H1 (cell line): Measurements from ENCODE around the gene TAGLN2. TPM values are rescaled to one million over a fixed set of nuclear protein-coding genes. Genes with fewer than 3 reads are reported as not detected.

Experiments
- CTCF ChIA-PET: fragments of 300-600 bp; sonication (Branson Sonifier 250); formaldehyde crosslinking; loops from one replicate; lab custom pipeline; 2021; ENCODE audit not compliant: partially characterized antibody; lab: Charles Lee
- POLR2A ChIA-PET: fragments of 300-600 bp; sonication (Branson Sonifier 250); formaldehyde crosslinking; loops from one replicate; lab custom pipeline; 2021; ENCODE audit warnings: inconsistent platforms; ENCODE audit not compliant: partially characterized antibody; lab: Charles Lee
- DNase-seq, 2 experiments: peaks; one replicate each; pipeline versions ENCODE4 v3.0.0 to v3.0.0-alpha.2; 2010 to 2022; ENCODE audit warnings: low spot score in 2 of 2, low read depth in 1 of 2, mixed read lengths in 1 of 2
- FAIRE-seq: peaks from 2 replicates; lab custom pipeline; 2011; peaks lifted over from hg19 to GRCh38; lab: Jason Lieb, UNC
- H2AFZ ChIP-seq: 2 replicates; pipeline ENCODE4 v1.8.1; 2012; ENCODE audit warnings: low read length, inconsistent platforms
- H2AK5ac ChIP-seq: 2 replicates; pipeline ENCODE4 v1.6.1; 2013; ENCODE audit warnings: low read depth, low read length
- H2BK120ac ChIP-seq: replicated peaks from 2 replicates; pipeline ENCODE3; 2013; ENCODE audit warnings: low read depth, low read length, inconsistent platforms
- H2BK12ac ChIP-seq: 2 replicates; pipeline ENCODE4 v1.6.1; 2013; ENCODE audit warnings: low read depth, low read length
- H2BK15ac ChIP-seq: 2 replicates; pipeline ENCODE4 v1.6.1; 2013; ENCODE audit warnings: low read length
- H2BK20ac ChIP-seq: 2 replicates; pipeline ENCODE4 v1.6.1; 2013; ENCODE audit warnings: low read length
- H2BK5ac ChIP-seq: 2 replicates; pipeline ENCODE4 v1.6.1; 2013; ENCODE audit warnings: low read depth, low read length
- H3K14ac ChIP-seq: 2 replicates; pipeline ENCODE4 v1.6.1; 2013; ENCODE audit warnings: inconsistent platforms; ENCODE audit not compliant: insufficient read length
- H3K18ac ChIP-seq: 2 replicates; pipeline ENCODE4 v1.6.1; 2013; ENCODE audit warnings: low read length; ENCODE audit errors: extremely low read depth
- H3K23ac ChIP-seq: 2 replicates; pipeline ENCODE4 v1.6.1; 2013; ENCODE audit warnings: inconsistent platforms; ENCODE audit not compliant: insufficient read length
- H3K23me2 ChIP-seq: 2 replicates; pipeline ENCODE4 v1.6.1; 2013; ENCODE audit warnings: low read depth, low read length
- H3K27ac ChIP-seq: 2 replicates; pipeline ENCODE4 v1.6.1; 2011; ENCODE audit warnings: low read depth, low read length, inconsistent platforms
- H3K27me3 ChIP-seq, 4 experiments: replicated peaks in 1 of 4; 1 replicate in 1 of 4; 2 replicates in 3 of 4; pipeline versions ENCODE4 v1.6.1 to v1.8.1; 2011 to 2013; ENCODE audit warnings: low read length in 3 of 4, mild to moderate bottlenecking in 3 of 4, inconsistent platforms in 2 of 4, mixed read lengths in 2 of 4, moderate library complexity in 1 of 4; ENCODE audit not compliant: control insufficient read depth in 3 of 4, insufficient read depth in 3 of 4; ENCODE audit errors: extremely low read depth in 1 of 4
- H3K36me3 ChIP-seq, 4 experiments: 2 replicates each; pipeline versions ENCODE4 v1.6.1 to v1.8.1; 2011 to 2013; ENCODE audit warnings: mild to moderate bottlenecking in 4 of 4, low read length in 3 of 4, moderate library complexity in 2 of 4, control low read depth in 1 of 4, inconsistent platforms in 1 of 4; ENCODE audit not compliant: insufficient read depth in 4 of 4, control insufficient read depth in 2 of 4
- H3K4ac ChIP-seq: replicated peaks from 2 replicates; pipeline ENCODE3; 2013; ENCODE audit warnings: low read length, low read depth, mixed read lengths, inconsistent platforms; ENCODE audit not compliant: insufficient read length
- H3K4me1 ChIP-seq, 4 experiments: replicated peaks in 1 of 4; 1 replicate in 1 of 4; 2 replicates in 3 of 4; pipeline versions ENCODE4 v1.6.1 to v1.8.1; 2011 to 2013; ENCODE audit warnings: low read length in 3 of 4, inconsistent platforms in 2 of 4, mixed read lengths in 1 of 4; ENCODE audit not compliant: insufficient read depth in 4 of 4, control insufficient read depth in 3 of 4
- H3K4me2 ChIP-seq, 2 experiments: 2 replicates each; pipeline versions ENCODE4 v1.6.1 to v1.8.1; 2011 to 2013; ENCODE audit warnings: low read depth in 2 of 2, low read length in 2 of 2, control low read depth in 1 of 2, inconsistent platforms in 1 of 2, mild to moderate bottlenecking in 1 of 2; ENCODE audit not compliant: insufficient read depth in 1 of 2
- H3K4me3 ChIP-seq, 4 experiments: fragments of 200-600, 300-600 bp in 1 of 4; sonication (generic), shearing (Covaris generic), sonication (Bioruptor Twin) in 1 of 4; 2 replicates each; pipeline versions ENCODE4 v1.5.1 to v1.8.1; 2011 to 2016; ENCODE audit warnings: low read length in 4 of 4, low read depth in 3 of 4, control low read depth in 2 of 4, inconsistent platforms in 2 of 4, mild to moderate bottlenecking in 2 of 4, mixed read lengths in 1 of 4, moderate library complexity in 1 of 4; ENCODE audit not compliant: insufficient read depth in 2 of 4; ENCODE audit errors: extremely low read depth in 1 of 4
- H3K56ac ChIP-seq: replicated peaks from 2 replicates; pipeline ENCODE3; 2013; ENCODE audit warnings: low read depth, mild to moderate bottlenecking, mixed read lengths, low read length, inconsistent platforms; ENCODE audit not compliant: insufficient read length
- H3K79me1 ChIP-seq: 2 replicates; pipeline ENCODE4 v1.6.1; 2013; ENCODE audit warnings: low read depth, low read length, control low read depth
- H3K79me2 ChIP-seq, 2 experiments: 2 replicates each; pipeline versions ENCODE4 v1.6.1 to v1.8.1; 2012 to 2013; ENCODE audit warnings: low read length in 2 of 2, mild to moderate bottlenecking in 2 of 2, inconsistent platforms in 1 of 2; ENCODE audit not compliant: insufficient read depth in 2 of 2, control insufficient read depth in 1 of 2
- H3K9ac ChIP-seq, 4 experiments: replicated peaks in 1 of 4; 1 replicate in 1 of 4; 2 replicates in 3 of 4; pipeline versions ENCODE4 v1.6.1 to v1.8.1; 2011 to 2013; ENCODE audit warnings: low read depth in 3 of 4, low read length in 3 of 4, control low read depth in 2 of 4, mild to moderate bottlenecking in 2 of 4, moderate library complexity in 2 of 4, inconsistent platforms in 1 of 4; ENCODE audit errors: extremely low read depth in 1 of 4
- H3K9me3 ChIP-seq, 2 experiments: 2 replicates each; pipeline versions ENCODE4 v1.6.1 to v1.8.1; 2012 to 2013; ENCODE audit warnings: mild to moderate bottlenecking in 2 of 2, moderate library complexity in 2 of 2, control low read depth in 1 of 2, inconsistent platforms in 1 of 2, low read depth in 1 of 2, low read length in 1 of 2, mixed read lengths in 1 of 2; ENCODE audit not compliant: insufficient read depth in 2 of 2
- H4K20me1 ChIP-seq, 2 experiments: replicated peaks in 1 of 2; 2 replicates each; pipeline versions ENCODE3 to v1.8.1; 2011 to 2013; ENCODE audit warnings: inconsistent platforms in 2 of 2, low read length in 2 of 2, mild to moderate bottlenecking in 1 of 2; ENCODE audit not compliant: insufficient read depth in 2 of 2, control insufficient read depth in 1 of 2
- H4K5ac ChIP-seq: 2 replicates; pipeline ENCODE4 v1.6.1; 2013; ENCODE audit warnings: low read length, low read depth, mixed read lengths, inconsistent platforms; ENCODE audit not compliant: insufficient read length
- H4K8ac ChIP-seq: 2 replicates; pipeline ENCODE4 v1.8.0; 2013; ENCODE audit warnings: mild to moderate bottlenecking, moderate library complexity, low read length, inconsistent platforms; ENCODE audit not compliant: insufficient read depth; ENCODE audit errors: extremely low read depth
- H4K91ac ChIP-seq: replicated peaks from 2 replicates; pipeline ENCODE3; 2013; ENCODE audit warnings: low read length, mixed read lengths, inconsistent platforms; ENCODE audit not compliant: insufficient read length
- ATF3 ChIP-seq: IDR thresholded peaks from 2 replicates; pipeline ENCODE4 v1.6.1; 2011; ENCODE audit warnings: low read depth, mild to moderate bottlenecking, low read length; ENCODE audit not compliant: insufficient read depth
- BACH1 ChIP-seq: IDR thresholded peaks from 2 replicates; pipeline ENCODE4 v1.6.1; 2012; ENCODE audit warnings: low read length, improper control_type of control experiment
- CREB1 ChIP-seq: IDR thresholded peaks from 2 replicates; pipeline ENCODE4 v1.6.1; 2012; ENCODE audit warnings: inconsistent platforms
- CTCF ChIP-seq, 3 experiments: IDR thresholded peaks; 1 replicate in 2 of 3; 2 replicates in 1 of 3; pipeline versions ENCODE4 v1.5.1 to v1.6.1; 2011; ENCODE audit warnings: low read length in 3 of 3, mild to moderate bottlenecking in 3 of 3, inconsistent platforms in 2 of 3, low read depth in 1 of 3, moderate library complexity in 1 of 3; ENCODE audit not compliant: insufficient read depth in 1 of 3; ENCODE audit errors: control extremely low read depth in 1 of 3
- MAX ChIP-seq: IDR thresholded peaks from 2 replicates; pipeline ENCODE4 v1.6.1; 2012; ENCODE audit warnings: inconsistent platforms
- SRF ChIP-seq: IDR thresholded peaks from 2 replicates; pipeline ENCODE4 v1.6.1; 2011; ENCODE audit warnings: mild to moderate bottlenecking, low read depth, low read length, moderate library complexity
- SUZ12 ChIP-seq: fragments of 200-600 bp; sonication (generic); IDR thresholded peaks from 2 replicates; pipeline ENCODE4 v1.6.1; 2012; ENCODE audit warnings: mild to moderate bottlenecking, inconsistent platforms, low read length, moderate library complexity, mixed read lengths
- YY1 ChIP-seq: IDR thresholded peaks from 2 replicates; pipeline ENCODE4 v1.6.1; 2011; ENCODE audit warnings: low read depth, mild to moderate bottlenecking, low read length
- WGBS, 2 experiments: shearing (Covaris generic) in 1 of 2; methylation state at CpG; one replicate each; pipeline versions ENCODE4 v1.1.6 to v1.1.7; 2013 to 2015; ENCODE audit warnings: low lambda C conversion rate in 2 of 2, mixed read lengths in 2 of 2, inconsistent platforms in 1 of 2, low coverage in 1 of 2, missing lambda C conversion rate in 1 of 2; ENCODE audit not compliant: insufficient replicate concordance in 2 of 2, insufficient coverage in 1 of 2, insufficient read length in 1 of 2; ENCODE audit errors: extremely low coverage in 1 of 2, missing lambda C conversion rate in 1 of 2; 5-methylcytosine and 5-hydroxymethylcytosine counted together
- polyA plus RNA-seq, 7 experiments: library from polyadenylated mRNA; depleted of rRNA in 3 of 7; stranded (reverse) in 5 of 7; unstranded in 2 of 7; fragments of >200 nt in 5 of 7; fragments of 200-250 nt in 2 of 7; gene quantifications; 1 replicate in 5 of 7; 2 replicates in 1 of 7; 4 replicates in 1 of 7; pipeline versions ENCODE4 v1.2.1 to v1.2.3, GENCODE V29; 2011 to 2013; ENCODE audit warnings: missing spikeins in 2 of 7, mixed read lengths in 2 of 7
- total RNA-seq: library from RNA; stranded (reverse); fragmentation: NEBNext Ultra II Directional; extraction: Animal tissue kit (Norgen Biotek cat#: 25700); gene quantifications from 2 replicates; pipeline ENCODE4 v1.2.1, GENCODE V29; 2021

The TAGLN2 gene
- total and polyA plus RNA-seq, 2 of the 8 experiments (the other 6 are each of a cell fraction or from before 2014, with no cell fraction given): 93.0 to 114 TPM

- no peak overlapping the region for H3K27ac ChIP-seq
- no peak overlapping the region for H2BK20ac ChIP-seq
- no peaks in the 10 kb centered on the region for H3K27me3 ChIP-seq
- no peak overlapping the region for H3K23ac ChIP-seq
- H2BK120ac ChIP-seq: no peak overlapping the region
- FAIRE-seq (peak; percentile 86), DNase-seq (peak; percentile 66 to 77)
- no peaks in the 10 kb centered on the region for H3K4me1 ChIP-seq
- WGBS, 2 experiments: 54% methylated on average over 7 of the region's 7 CpGs; no CpG with 5 or more reads in 1 of the 2 experiments
- H3K9me3 ChIP-seq: no peaks in the 10 kb centered on the region
- no peak overlapping the region for H2BK12ac ChIP-seq
- no peak overlapping the region for H4K91ac ChIP-seq
- H3K36me3 ChIP-seq: no peaks in the 10 kb centered on the region
- H3K79me1 ChIP-seq: no peaks in the 10 kb centered on the region
- H3K23me2 ChIP-seq: no peaks in the 10 kb centered on the region
- H2AK5ac ChIP-seq: no peak overlapping the region
- H3K56ac ChIP-seq: no peak overlapping the region
- no peak overlapping the region for H3K18ac ChIP-seq
- no peak overlapping the region for H3K4ac ChIP-seq
- no peak overlapping the region for H4K5ac ChIP-seq
- no peak overlapping the region for H2BK15ac ChIP-seq
- H4K20me1 ChIP-seq: no peaks in the 10 kb centered on the region
- no peak overlapping the region for H3K14ac ChIP-seq
- H3K79me2 ChIP-seq: no peaks in the 10 kb centered on the region
- no peak overlapping the region for H3K9ac ChIP-seq
- POLR2A ChIA-PET: interaction anchor here (1.4 to 2.6 kb wide), 3 partner anchors 87 to 110 kb away, joined by 3 to 10 read pairs (median 4); partner anchors contain the start of gene DUSP23
- H3K4me3 ChIP-seq: no peak overlapping the region
- H2AFZ ChIP-seq: no peak overlapping the region
- H3K4me2 ChIP-seq: no peak overlapping the region
- H4K8ac ChIP-seq: no peak overlapping the region
- no peak overlapping the region for H2BK5ac ChIP-seq
- CTCF ChIA-PET: interaction anchor here (0.6 to 20.8 kb wide), 45 partner anchors 9 to 759 kb away, joined by 3 to 645 read pairs (median 6); partner anchors contain the start of genes DUSP23, FCRL6, IGSF9 and KCNJ9
- peak; percentile 54; the same call in 1 of the 2 replicates for TF ChIP-seq CREB1
- peak; percentile 53; the same call in 1 of the 2 replicates for TF ChIP-seq YY1
- peak; percentile 72 for TF ChIP-seq ATF3
- no peak for TF ChIP-seq SUZ12
- TF ChIP-seq CTCF (IDR thresholded peaks at IDR 0.05; ENCODE audit: control extremely low read depth in 1 of 3, insufficient read depth in 1 of 3, low read depth in 1 of 3, low read length in 3 of 3): peak; percentile 99 to 100 (median 100)
- TF ChIP-seq MAX: peak; percentile 80
- TF ChIP-seq SRF: no peak
- no peak for TF ChIP-seq BACH1
These were observed 33.8 kb downstream of the TAGLN2 start for GRCh38 chr1:159891275-159892157.
